Activated CD4-positive, alpha-beta T cell treated with anti-CD3 and anti-CD28 coated beads, Interleukin-2, amount 50 U/mL, for 4 hours (primary cell): ENCODE results near the gene SCARF2.

Experiments
- DNase-seq, 2 experiments: peaks; one replicate each; pipeline ENCODE4 v3.0.0-alpha.2; 2020

SCARF2 gene

DNA sequence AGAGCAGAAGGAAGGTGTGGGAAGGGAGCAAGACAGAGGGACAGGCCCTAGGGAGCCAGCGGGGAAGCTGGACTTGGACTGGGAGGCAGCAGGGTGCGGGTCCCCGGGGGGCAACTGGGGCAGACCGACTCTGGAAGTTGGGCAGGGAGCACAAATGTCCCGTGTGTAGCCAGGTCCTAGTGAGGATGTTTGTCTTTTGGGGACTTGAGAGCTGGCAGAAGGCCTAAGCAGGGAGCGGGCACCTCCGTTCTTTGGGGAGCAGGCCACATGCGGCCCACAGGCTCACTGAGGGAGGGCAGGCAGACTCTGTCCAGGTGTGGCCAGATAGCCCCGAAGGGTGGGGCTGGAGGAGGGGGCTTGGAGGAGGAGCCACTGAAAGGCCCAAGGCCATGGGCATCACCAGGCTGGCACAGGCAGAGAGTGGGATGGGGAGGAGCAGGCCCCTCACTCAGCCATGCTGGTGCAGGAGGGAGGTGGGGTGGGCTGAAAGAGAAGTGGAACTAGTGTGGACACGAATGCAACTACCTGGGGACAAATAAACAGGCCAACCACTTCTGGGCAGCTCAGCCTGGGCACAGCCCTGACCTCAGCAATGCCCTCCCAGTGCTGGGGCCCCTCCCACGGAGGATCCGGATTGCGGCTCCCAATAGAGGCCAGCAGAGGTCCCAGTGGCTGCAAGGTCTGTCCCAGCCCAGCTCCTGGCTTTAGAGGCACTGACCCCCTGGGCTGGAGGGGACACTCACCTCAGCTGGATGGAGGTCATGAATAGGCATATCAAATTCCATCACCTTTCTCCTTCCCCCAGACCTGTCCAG is 1.3 kb upstream of the SCARF2 start:
- DNase-seq: no peak

- DNase-seq: no peak
These were observed 727 bp upstream of the SCARF2 start for GRCh38 chr22:20438427-20438677.

GRCh38 chr22:20436768-20437612 is 635 bp downstream of the SCARF2 start:
- DNase-seq: no peak

GRCh38 chr22:20436307-20436767 is 1.3 kb downstream of the SCARF2 start:
- DNase-seq: no peak

- no peak for DNase-seq
These were observed 2.0 kb downstream of the SCARF2 start for GRCh38 chr22:20435436-20436306.

DNA sequence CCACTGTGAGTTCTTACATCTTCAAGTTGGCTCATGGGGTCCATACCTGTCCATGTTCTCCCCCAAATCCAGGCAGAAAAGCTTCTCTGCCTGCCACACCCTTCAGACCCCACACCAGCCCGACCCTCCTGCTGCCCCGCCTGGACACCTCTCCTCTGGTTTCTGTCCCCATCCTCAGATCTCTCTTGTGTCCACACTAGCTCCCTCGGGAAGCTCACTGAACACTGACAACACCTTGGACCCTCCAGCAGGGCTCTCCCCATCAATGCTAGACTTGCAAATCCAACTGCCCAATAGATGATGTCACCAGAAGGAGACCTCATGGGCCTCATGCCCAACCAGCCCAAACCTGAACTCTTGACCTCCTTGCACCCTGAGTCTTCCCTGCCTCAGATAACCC is 2.9 kb downstream of the SCARF2 start:
- DNase-seq: no peak

DNA sequence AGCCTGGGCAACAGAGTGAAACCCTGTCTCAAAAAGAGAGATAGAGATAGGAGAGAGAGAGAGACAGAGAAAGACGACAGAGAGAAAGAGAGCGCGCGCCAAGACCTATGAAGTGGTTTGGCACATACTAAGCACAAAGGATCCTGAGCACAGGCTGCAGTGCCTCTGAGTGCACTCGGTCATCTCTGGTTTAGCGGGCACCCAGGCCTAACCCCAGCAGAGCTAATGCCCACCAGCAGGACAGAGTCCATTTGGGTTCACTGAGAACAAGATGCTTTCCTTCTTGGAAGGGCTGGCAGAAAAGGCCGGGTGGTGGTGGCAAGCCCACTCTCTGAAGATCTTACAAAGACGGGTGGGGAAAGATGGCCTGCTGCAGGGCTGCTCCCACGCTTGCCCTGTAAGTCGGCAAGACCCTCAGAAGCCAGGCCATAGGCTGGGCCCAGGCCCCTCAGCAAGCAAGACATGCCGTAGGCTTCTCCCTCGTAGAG is 3.3 kb downstream of the SCARF2 start:
- no peak for DNase-seq

DNA sequence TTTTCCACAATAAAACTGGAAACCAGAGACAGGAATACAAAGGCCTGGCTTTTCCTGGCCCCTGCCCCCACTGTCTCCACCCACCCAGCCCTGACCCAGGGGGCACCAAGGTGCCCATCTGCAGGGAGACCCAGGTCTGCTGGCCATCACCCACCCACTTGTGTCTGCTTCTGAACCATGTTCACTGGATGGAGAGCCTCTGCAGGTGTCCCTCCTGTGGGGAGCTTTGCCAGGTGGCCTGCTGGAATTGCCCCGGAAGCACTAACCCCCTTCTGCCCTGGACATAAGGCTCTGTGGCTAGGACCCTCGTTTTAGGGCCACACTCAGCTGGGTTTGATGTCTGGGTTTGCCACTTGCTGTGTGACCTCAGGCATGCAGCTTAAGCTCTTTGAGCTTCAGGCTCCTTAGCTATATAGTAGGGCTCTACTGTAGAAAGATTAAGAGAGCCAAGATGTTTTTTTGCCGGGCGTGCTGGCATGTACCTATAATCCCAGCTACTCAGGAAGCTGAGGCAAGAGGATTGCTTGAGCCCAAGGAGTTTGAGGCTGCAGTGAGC is 3.9 kb downstream of the SCARF2 start:
- DNase-seq: no peak

DNA sequence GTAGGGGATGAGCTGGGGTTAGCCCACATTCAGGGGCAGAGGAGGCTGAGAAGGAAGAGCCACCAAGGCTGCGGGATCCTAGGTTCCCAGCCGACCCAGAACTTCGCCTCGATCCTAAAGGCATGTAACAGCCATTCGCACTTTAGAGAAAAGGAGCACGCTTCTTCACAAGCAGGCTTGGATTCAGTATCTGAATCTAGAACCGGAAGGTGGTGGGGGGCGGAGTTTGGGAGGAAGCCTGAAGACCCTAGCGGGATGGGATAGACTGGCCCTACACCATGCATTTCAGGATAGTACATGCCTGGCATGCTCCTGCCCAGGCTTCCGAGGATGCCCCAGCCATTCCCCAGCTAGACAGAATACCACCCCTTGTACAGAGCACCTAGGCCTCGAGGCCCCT is 4.4 kb downstream of the SCARF2 start:
- no peak for DNase-seq

DNA sequence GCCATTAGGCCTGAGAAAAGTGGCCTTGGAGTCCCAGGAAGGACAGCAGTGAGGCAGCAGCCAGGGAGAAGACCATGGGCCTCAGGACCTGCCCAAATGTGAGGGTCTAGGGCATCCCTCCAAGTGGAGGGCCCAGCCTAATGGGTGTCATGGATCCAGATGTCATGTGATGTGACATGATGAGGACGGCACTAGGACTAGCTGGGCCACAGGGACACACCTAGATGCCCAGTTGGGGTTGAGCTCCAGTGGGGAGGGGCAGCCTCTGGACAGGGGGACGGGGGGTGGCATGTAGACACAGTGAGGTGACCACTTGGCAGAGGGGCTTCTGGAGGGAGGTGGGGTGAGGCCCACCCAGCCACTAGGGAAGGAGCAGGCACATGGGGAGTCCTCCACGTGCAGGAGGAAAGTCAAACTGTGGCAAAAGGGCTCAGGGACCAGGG is 5.4 kb downstream of the SCARF2 start:
- no peak for DNase-seq

GRCh38 chr22:20431511-20432192 is 6.0 kb downstream of the SCARF2 start:
- no peak for DNase-seq

GRCh38 chr22:20430720-20431510 is 6.7 kb downstream of the SCARF2 start:
- DNase-seq: peak; percentile 41 to 42

DNA sequence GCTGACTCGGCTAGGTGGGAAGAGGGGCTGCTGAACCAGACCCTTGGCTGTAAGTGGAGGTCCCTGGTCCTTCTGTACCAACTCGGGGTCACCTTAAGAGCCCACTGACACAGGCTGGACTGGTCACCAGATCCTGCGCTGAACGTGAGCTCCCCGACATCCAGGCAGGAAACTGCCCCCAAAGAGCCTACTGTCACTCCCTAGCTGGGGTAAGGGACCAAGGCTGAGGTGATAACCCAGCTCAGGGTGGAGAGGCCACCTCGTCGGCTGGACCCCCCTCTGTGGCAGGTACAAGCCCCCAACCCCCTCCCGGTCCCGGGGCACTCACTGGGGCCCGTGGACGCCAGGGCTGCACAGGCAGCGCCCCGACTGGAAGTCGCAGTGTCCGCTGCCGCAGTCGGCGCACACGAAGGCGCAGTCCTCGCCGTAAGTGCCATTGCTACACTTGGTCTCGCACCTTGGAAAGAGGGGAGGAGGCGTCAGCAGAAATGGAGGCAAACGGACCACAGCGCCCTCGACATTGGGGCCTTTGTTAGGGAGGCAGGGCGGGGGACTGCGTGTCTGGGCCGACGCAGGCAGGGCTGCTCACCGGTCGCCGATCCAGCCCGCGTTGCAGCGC is 7.4 kb downstream of the SCARF2 start:
- DNase-seq: no peak

- DNase-seq: peak; percentile 68 to 73
These were observed 8.1 kb downstream of the SCARF2 start for GRCh38 chr22:20429254-20430100.

- DNase-seq: no peak
These were observed 8.9 kb downstream of the SCARF2 start for GRCh38 chr22:20428496-20429253.

- DNase-seq: no peak
These were observed 9.6 kb downstream of the SCARF2 start for GRCh38 chr22:20427945-20428417.

DNA sequence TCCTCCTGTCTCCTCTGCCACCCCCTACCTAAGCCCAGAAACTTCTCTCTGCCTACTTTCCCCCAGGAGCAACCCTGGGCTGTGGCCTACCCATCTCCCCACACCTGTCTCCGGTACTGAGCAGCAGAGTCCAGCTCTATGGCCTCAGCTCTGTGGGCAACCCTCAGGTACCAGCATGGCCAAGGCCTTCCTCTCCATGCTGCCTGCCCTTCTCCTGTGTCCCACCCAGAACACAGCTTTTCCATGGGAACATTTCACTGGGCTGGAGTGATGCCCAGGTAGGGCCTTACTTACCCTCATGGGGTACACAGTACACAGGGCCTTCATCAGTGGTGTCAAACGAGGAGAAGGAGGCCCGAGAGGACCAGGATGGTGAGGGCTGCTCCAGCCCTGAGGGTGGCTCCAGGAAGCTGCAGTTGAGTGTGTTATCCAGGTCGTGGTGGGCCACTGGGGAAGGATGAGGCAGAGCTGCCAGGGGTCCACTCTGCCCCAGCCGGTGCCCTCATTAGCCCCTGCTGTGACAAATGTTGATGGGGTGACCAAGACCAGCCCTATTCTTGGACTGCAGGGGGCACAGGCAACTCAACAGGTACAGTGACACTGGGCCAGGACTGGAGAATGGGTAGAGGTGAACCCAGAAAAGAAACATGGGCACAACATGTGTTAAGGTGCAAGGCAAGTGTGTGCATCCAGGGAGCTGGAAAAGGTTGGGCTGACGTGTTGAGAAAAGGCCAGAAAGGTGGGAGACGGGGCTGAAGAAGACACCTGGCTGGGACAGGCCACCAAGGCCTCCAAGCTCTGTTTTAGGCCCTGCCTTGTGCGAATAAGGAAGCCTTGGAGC is 10.3 kb downstream of the SCARF2 start:
- no peak for DNase-seq

DNA sequence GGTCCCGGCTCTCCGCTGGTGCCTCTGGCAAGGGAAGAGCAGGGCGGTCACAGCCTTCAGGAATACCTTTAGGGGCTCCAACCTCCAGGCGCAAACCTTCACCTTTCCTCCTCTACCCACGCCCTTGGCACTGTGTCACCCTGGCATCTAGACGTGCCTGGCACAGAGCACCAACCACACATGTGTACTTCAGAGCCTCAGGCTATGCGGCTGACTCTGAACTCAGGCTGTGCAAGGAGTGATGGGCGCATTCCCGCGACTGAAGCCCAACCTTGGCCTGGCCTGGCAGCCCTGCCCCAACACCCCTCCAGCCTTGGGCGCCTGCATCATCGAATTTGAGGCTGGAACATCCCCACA is 11.4 kb downstream of the SCARF2 start:
- DNase-seq: no peak
